Spleen (tissue), 7 donors: ENCODE measurements around the gene GRID2.

Experiments
- CTCF ChIP-seq, 11 experiments: fragments of 200-600 bp in 7 of 11; fragments of 450-650 bp in 4 of 11; sonication (generic) in 4 of 11; IDR thresholded peaks in 8 of 11; conservative IDR thresholded peaks in 3 of 11; 1 replicate in 7 of 11; 2 replicates in 4 of 11; pipeline versions ENCODE4 v1.4.0 to v1.8.0; 2016 to 2021; ENCODE audit warnings: antibody characterized with exemption in 11 of 11, inconsistent platforms in 4 of 11, mild to moderate bottlenecking in 1 of 11
- POLR2A ChIP-seq, 3 donors: fragments of 450-650 bp; IDR thresholded peaks; one replicate each; pipeline ENCODE4 v1.5.1; 2017; ENCODE audit warnings: antibody characterized with exemption in 3 of 3, mild to moderate bottlenecking in 1 of 3
- donor health status: DM: no; HTN: no; CAD: no; lungs with moderate emphysema.
- donor health status: DM: no; HTN: no; CAD: no.
- donor health status: DM: no; HTN: no; CAD: no.

DNA sequence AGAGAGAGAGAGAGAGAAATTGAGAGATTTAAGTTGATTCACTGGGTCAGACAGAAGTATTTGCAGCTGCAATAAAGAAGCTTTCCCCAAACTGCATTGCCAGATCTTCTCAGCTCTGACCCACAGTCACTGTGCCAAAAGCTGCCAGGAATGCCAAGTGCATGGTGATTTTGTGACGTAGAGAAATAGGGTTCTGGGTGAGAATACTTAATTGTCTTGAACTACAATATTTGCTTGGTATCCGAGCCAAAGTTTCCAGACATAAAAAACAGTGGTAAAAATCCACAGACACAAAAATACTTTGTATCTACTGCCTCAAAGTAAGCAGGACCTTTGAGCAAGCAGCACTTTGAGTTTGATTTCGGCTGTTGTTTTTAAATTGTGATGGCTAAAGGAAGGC lies 331.1 kb downstream of the GRID2 start:
- no peak for TF ChIP-seq CTCF (IDR thresholded peaks at IDR 0.05 in 8 of 11, conservative IDR thresholded peaks at IDR 0.05 in 3 of 11)
- TF ChIP-seq POLR2A (IDR thresholded peaks at IDR 0.05), result no peak
